DND-41 (cell line): ENCODE data around the gene KIF18B.

Experiments used
- CTCF ChIP-seq: IDR thresholded peaks from 2 replicates; pipeline ENCODE4 v1.5.1; 2012; ENCODE audit warnings: borderline replicate concordance, low read length, moderate library complexity, mild to moderate bottlenecking; ENCODE audit not compliant: poor library complexity, severe bottlenecking; ENCODE audit errors: extremely low read depth
- EZH2 ChIP-seq: IDR thresholded peaks from 3 replicates; pipeline ENCODE4 v1.6.1; 2012; ENCODE audit warnings: borderline replicate concordance, low read depth, mild to moderate bottlenecking, moderate library complexity, low read length, inconsistent platforms; ENCODE audit not compliant: severe bottlenecking

DNA sequence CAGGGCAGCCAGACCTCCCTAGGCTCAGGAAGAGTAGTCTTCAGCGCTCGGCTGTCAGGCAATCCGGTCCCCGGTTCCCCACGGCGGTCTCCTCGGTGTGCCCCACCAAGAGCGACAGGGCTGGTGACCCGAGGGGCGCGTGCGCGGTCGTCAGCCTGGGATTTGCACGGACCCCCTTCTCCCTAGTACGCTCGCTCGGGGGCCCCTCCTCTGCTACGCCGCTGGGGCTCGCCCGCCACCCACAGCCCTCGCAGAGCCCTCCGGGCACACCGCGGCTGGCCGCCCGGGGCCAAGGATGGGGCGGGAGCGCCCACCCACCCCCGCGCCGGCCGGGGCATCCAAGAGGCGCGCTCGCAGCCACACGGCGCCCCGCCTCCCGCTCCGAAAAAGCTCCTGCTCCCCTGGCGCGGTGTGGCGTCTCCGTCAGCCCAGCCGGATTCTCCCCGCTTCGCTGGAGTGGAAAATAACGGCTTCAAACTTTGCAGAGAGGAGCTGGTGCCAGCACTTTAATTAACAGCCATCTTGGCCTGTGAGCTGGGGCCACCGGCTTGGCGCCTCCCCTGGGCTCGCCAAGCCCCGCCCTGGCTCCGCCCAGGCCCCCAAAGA is 22.7 kb upstream of the KIF18B start:
- TF ChIP-seq CTCF (no peak), EZH2 (peak; percentile 53)
